Testis (tissue), 2 donors: ENCODE measurements around the gene ACP6.

ENCODE experiments used
- CTCF ChIP-seq, 3 experiments: fragments of 450-650 bp in 2 of 3; fragments of 200-600 bp in 1 of 3; sonication (generic) in 1 of 3; IDR thresholded peaks; one replicate each; pipeline ENCODE4 v1.5.1; 2016 to 2019; ENCODE audit warnings: antibody characterized with exemption in 3 of 3, mild to moderate bottlenecking in 2 of 3, moderate library complexity in 1 of 3
- POLR2A ChIP-seq: fragments of 450-650 bp; IDR thresholded peaks from one replicate; pipeline ENCODE4 v1.6.1; 2017; ENCODE audit warnings: antibody characterized with exemption, mild to moderate bottlenecking, moderate library complexity

GRCh38 chr1:147611021-147611426, 59.3 kb downstream of the ACP6 start:
- TF ChIP-seq POLR2A = no peak
- TF ChIP-seq CTCF (IDR thresholded peaks at IDR 0.05) = no peak
